ENCODE measurements around the gene RCN2.

RCN2 gene

DNA sequence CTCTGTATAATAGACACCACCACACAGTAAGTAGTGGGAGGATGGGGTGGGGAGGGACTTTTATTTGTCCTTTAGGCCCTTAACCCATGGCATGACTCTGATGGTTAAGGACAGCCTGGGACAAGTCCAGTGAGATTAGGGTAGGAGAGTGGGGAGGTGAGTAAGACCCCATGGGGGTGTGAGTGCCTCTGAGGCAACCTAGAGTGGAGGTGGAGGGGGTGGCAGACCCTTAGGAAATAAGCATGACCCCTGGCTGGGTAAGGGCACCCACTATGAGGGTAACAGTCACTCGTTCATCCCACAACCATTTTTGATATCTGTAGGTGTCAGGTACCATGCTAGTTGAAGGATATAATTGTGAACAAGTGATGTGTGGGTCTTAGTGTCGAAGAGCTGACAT, 42.4 kb downstream of the RCN2 start:
- DNase-seq (ENCODE audit: low read depth, low spot score) = no peak

GRCh38 chr15:76974456-76975036, 43.0 kb downstream of the RCN2 start:
- DNase-seq (ENCODE audit: low read depth, low spot score) = no peak

DNA sequence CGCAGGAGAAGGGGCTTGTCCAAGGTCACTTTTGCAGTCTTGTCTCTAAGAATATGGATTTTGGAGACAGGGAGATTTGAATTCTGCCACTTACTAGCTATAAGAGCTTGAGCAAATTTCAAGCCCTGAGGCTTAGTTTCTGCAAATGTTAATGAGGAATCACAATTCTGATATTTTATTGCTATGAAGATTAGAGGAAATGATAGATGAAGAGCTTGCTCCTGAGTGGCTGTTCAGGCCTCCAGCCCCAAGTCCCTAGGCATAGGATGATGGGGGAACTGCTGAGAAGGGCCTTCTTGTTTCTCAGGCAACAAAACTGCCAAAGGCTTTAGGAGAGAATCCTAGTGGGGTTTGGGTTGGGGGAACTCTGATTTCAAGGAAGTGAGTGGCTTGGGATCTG, 44.6 kb downstream of the RCN2 start:
- no peak for DNase-seq (ENCODE audit: low read depth, low spot score)

DNA sequence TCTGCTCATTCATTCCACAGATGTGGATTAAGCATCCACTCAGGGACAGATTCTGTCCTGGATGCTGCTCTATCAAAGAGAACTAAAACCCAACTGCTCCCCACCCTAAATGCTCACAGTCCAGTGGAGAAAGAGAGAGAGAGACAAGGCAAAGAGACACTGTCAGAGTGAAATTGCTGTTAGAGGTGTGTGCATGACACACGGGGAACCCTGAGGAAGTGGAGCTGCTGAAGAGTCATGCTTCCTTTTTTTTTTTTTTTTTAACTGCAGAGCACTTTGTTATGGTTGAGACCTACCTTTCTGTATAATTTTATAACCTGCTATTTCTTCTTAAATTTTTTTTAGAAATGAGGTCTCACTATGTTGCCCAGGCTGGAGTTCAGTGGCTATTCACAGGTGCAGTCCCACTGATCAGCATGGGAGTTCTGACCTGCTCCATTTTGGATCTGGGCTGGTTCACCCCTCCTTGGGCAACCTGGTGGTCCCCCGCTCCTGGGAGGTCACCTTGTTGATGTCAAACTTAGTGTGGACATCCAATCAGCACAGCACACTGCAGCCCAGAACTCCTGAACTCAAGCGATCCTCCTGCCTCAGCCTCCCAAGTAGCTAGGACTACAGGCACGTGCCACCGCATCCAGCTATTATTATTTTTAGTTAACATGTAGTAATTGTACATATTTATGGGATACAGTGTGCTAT, 45.2 kb downstream of the RCN2 start:
- DNase-seq (ENCODE audit: low read depth, low spot score) = no peak

- DNase-seq (ENCODE audit: low read depth, low spot score) = no peak
Measured at GRCh38 chr15:76978522-76979330, 47.2 kb downstream of the RCN2 start.

DNA sequence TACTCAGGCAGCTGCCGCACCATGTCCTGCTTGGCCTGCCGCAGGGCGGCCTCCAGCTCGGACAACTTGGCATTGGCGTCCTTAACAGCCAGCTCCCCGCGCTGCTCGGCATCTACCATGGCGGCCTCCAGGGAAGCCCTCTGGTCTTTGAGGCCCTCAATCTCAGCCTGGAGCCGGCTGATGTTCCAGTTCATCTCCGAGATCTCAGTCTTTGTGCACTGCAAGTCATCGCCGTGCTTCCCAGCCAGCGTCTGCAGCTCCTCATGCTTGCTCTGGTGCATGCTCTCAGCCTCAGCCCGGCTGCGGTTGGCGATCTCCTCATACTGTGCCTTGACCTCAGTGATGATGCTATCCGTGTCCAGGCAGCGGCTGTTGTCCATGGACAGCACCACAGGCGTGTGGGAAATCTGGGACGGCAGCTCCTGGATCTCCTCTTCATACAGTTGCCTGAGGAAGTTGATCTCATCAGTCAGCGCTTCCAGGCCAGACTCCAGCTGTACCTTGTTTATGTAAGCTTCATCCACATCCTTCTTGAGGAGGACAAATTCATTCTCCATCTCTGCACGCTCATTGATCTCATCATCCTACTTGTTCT, 47.9 kb downstream of the RCN2 start:
- DNase-seq (ENCODE audit: low read depth, low spot score) = no peak

GRCh38 chr15:76979996-76980520, 48.5 kb downstream of the RCN2 start:
- no peak for DNase-seq (ENCODE audit: low read depth, low spot score)

DNA sequence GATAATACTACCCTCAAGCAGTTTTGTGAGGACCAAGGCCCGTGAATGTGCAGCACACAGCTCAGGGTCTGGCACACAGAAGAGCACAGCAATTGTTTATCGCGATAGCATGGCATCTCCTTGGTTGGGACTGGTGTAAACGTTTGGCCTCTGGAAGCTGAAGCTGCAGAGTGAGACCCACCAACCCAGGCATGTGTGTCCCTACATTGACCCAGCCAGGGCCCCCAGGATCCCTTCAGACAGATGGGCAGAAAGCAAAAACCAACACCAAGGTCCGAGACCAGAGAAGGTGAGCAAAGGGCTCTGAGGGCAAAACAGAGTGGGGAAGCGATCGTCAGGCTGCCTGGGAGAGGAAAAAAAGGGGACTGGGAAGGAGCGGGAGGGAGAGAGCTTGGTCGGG, 50.8 kb downstream of the RCN2 start:
- no peak for DNase-seq (ENCODE audit: low read depth, low spot score)

GRCh38 chr15:76982756-76983155, 51.2 kb downstream of the RCN2 start:
- no peak for DNase-seq (ENCODE audit: low read depth, low spot score)

- no peak for DNase-seq (ENCODE audit: low read depth, low spot score)
Measured at GRCh38 chr15:76983590-76984375, 52.2 kb downstream of the RCN2 start.

DNA sequence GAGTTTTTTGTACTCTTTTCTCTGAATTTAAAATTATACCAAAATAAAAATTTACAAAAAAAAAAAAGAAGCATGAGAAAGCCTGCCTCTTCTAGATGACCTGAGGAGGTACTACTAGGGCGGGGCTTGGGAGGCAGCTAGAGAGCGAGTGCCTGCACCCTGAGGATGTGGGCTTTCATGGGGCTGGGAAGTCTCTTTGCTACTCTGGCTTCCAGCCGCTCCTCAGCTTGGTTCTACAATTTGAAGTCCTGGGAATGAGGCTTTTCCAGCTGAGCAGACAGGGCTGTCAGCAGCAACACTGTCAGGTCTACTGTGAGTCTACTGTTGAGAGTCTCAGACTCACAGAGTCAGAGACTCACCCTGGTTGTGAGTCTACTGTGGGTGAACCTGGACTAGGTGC, 55.2 kb downstream of the RCN2 start:
- no peak for DNase-seq (ENCODE audit: low read depth, low spot score)

DNA sequence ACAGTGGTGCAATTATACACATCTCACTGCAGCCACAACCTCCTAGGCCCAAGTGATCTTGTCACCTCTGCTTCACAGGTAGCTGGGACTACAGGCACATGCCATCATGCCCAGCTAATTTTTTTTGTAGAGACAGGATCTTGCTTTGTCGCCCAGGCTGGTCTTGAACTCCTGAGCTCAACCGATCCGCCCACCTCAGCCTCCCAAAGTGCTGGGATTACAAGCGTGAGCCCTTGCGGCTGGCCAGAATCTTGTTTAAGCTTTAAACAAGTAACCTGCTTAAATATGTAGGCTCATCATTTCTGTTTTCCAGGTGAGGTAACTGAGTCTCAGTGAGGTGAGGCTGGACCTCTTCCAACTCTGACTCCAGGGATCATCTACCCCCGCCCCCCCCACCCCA, 55.7 kb downstream of the RCN2 start:
- no peak for DNase-seq (ENCODE audit: low read depth, low spot score)

DNA sequence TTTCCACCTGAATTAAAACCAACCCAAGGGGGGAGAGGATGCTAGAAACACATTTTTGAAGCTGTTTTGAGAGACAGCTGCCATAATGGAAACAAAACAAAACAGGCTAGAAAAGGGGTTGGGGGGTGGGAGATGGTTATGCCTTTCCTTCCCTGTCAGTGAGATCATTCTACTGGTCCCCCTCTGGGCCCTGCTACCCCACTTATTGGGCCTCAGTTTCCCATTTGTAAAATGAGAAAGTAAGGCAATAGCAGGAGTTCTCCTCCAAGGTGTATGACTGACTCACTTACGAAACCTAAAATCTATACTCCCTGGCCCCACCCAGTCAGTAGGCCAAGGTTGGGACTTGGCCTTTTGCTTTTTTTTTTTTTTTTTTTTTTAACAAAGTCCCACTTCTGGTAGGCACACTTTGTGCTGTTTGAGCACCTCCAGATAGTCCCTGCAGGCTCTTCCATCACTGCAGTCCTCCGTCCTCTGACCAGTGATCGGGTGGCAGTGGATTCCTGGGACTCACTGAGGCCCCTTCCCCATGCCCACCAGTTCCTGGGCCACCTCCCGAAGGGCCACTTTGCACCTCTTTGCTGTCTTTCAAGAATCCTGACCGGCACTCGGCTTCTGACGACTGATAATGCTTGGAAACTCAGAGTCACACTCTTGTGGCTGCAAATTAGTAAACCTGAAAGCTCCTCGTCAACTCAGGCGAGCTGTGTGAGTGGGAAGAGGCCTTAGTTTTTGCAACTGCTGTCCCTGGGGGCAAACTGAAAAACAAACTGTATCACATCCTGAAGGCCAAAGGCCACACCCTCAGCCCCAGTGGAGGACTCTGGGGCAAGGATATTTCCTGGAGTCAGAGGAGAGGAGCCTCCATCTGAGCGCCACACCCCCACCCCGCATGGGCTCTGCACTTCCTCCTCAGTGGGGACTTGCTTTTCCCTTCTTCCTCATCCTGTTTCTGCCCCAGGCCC, 56.6 kb downstream of the RCN2 start:
- DNase-seq (ENCODE audit: low read depth, low spot score) = peak; percentile 26

DNA sequence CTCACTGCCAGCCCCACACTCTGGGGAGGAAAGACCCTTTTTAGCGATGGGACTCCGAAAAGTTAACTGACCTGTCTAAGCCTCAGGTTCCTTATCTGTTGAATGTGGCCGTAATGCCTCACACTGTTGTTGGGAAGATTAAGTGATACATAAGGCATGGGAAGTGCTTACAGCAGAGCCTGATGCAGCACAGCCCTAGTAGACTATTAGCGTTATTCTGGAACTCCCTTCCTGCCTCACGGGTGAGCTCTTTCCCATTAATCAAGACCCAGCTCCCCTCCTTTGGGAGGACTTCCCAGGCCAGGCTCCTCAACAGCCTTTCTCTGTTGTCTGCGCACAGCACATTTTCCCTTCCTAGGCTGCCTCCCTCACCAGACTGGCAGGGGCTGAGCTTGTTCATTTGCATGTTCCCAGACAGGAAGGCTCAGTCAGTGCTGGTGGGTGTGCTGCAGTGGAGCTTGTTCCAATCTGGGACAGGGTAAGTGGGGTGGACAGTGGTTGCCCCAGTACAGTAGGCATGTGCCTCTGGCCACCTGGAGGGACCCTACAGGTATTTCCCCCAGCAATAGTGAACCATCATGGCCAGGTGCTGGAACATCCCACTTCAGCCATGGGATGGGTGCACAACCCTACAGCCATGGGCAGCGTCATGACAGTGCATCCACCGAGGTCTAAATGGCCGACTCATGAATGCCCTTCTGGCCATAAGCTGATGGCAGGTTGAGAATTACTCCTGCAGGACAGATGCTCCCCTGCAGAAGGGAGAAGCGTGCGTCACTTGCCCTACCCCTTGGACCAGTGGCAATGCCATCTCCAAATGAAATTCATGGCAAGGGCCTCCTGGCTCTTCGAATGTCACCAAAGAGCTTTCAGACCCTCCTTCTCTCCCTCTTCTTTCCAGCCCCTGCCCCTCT, 57.6 kb downstream of the RCN2 start:
- no peak for DNase-seq (ENCODE audit: low read depth, low spot score)

- DNase-seq (ENCODE audit: low read depth, low spot score) = no peak
Measured at GRCh38 chr15:76991048-76991447, 59.5 kb downstream of the RCN2 start.

DNA sequence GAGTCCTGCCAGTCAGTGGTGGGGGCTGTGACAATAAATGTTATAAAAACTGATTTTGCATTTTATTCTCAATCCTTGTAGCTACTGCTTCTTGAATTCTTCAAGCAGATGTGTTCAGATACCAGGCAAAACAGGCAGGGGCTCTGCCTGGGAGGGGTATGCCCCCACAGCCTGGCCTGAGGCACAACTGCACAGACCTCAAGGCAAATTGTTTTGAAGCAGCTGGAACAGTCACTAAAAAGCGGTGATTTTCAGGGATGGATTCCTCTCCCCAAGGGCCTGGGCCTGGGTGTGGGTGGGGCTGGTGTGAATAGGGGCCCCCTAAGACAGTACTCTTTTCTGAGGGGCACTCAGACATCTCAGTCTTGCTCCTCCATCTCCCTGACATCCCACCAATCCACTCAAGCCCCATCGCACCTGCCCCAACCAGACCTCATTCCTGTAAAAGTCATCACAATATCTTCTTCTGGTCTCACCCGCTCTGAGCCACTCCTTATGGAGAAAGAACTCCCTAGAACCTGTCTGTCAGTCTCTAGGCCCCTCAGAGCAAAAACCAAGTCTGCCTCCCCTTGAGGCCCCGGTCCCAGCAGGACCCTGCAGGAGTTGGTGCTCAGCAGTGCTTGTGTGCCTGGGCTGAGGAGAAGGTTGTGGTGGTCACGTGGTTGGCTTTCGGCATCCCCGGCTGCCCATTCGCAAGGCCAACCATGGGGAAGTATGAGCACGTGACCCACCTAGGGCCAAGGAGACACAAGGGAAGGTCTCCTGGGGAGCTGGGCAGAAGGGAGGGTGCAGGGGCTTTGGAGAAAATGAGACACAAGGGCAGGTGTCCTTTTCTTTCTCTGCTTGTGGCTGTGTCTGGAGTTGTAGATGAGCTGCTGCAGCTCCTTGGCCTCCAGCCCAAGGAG, 60.4 kb downstream of the RCN2 start:
- DNase-seq (ENCODE audit: low read depth, low spot score) = no peak

GRCh38 chr15:76993114-76993725, 61.7 kb downstream of the RCN2 start:
- no peak for DNase-seq (ENCODE audit: low read depth, low spot score)

DNA sequence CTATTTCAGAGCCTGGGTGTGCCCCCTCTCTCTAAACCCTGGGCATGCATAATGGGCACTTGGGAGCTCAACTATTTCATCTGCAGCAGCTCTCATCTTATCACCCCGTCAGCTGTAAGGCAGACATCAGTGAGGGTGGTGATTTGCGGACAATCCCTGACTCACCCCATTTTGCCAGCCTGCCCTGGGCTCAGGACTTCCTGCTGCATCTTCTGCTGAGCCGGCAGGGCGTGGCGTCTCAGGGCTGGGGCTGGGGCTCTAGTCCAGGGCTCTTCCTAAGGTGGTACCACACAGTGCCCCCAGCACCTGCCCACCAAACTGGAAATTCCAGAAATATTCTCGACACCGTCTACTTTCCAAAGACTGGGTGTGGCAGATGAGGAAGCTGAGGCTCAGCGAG, 62.5 kb downstream of the RCN2 start:
- no peak for DNase-seq (ENCODE audit: low read depth, low spot score)
